Stimulated activated CD4-positive, alpha-beta T cell treated with anti-CD3 and anti-CD28 coated beads, Interleukin-12 subunit alpha, Interleukin-12 subunit beta, amount 100 ng/mL, for 4 hours (primary cell): ENCODE data around the gene SGIP1.

Source experiments
- DNase-seq: peaks from one replicate; pipeline ENCODE4 v3.0.0-alpha.2; 2020

The SGIP1 gene

GRCh38 chr1:66525086-66525485 is 8.9 kb upstream of the SGIP1 start:
- DNase-seq = no peak

- no peak for DNase-seq
These were observed 7.9 kb upstream of the SGIP1 start for GRCh38 chr1:66526036-66526435.

- no peak for DNase-seq
These were observed 7.0 kb upstream of the SGIP1 start for GRCh38 chr1:66526991-66527390.

- DNase-seq = no peak
These were observed 6.3 kb upstream of the SGIP1 start for GRCh38 chr1:66527686-66528085.

- DNase-seq = no peak
These were observed 5.4 kb upstream of the SGIP1 start for GRCh38 chr1:66528580-66528979.

- no peak for DNase-seq
These were observed 1.7 kb upstream of the SGIP1 start for GRCh38 chr1:66532214-66532613.

GRCh38 chr1:66532798-66533783 is 862 bp upstream of the SGIP1 start:
- peak; percentile 3 for DNase-seq

GRCh38 chr1:66535061-66535460 is 1.1 kb downstream of the SGIP1 start:
- DNase-seq = no peak

- no peak for DNase-seq
These were observed 1.9 kb downstream of the SGIP1 start for GRCh38 chr1:66535853-66536252.

- no peak for DNase-seq
These were observed 3.8 kb downstream of the SGIP1 start for GRCh38 chr1:66537718-66538117.

GRCh38 chr1:66539491-66539890 is 5.5 kb downstream of the SGIP1 start:
- DNase-seq = no peak

GRCh38 chr1:66540434-66541032 is 6.6 kb downstream of the SGIP1 start:
- DNase-seq = no peak

GRCh38 chr1:66542314-66542713 is 8.4 kb downstream of the SGIP1 start:
- DNase-seq = no peak

- no peak for DNase-seq
These were observed 9.1 kb downstream of the SGIP1 start for GRCh38 chr1:66542811-66543767.

GRCh38 chr1:66546047-66546810 is 12.3 kb downstream of the SGIP1 start:
- DNase-seq = no peak

GRCh38 chr1:66549017-66549416 is 15.1 kb downstream of the SGIP1 start:
- no peak for DNase-seq

GRCh38 chr1:66550243-66550642 is 16.3 kb downstream of the SGIP1 start:
- no peak for DNase-seq

GRCh38 chr1:66552287-66552686 is 18.3 kb downstream of the SGIP1 start:
- DNase-seq = no peak

GRCh38 chr1:66552829-66553228 is 18.9 kb downstream of the SGIP1 start:
- no peak for DNase-seq

- no peak for DNase-seq
These were observed 19.9 kb downstream of the SGIP1 start for GRCh38 chr1:66553846-66554245.

- DNase-seq = no peak
These were observed 22.2 kb downstream of the SGIP1 start for GRCh38 chr1:66556161-66556611.

GRCh38 chr1:66557157-66557556 is 23.2 kb downstream of the SGIP1 start:
- DNase-seq = no peak
